ENCODE data around the gene NBEA. TPM values are rescaled to one million over a fixed set of nuclear protein-coding genes. Genes with fewer than 3 reads are reported as not detected.
A peak's percentile ranks its signal among the peaks of the same experiment; 100 is the strongest.

Gene NBEA
- total RNA-seq, 1 experiment from 2014 or later, result 0.75 TPM

DNA sequence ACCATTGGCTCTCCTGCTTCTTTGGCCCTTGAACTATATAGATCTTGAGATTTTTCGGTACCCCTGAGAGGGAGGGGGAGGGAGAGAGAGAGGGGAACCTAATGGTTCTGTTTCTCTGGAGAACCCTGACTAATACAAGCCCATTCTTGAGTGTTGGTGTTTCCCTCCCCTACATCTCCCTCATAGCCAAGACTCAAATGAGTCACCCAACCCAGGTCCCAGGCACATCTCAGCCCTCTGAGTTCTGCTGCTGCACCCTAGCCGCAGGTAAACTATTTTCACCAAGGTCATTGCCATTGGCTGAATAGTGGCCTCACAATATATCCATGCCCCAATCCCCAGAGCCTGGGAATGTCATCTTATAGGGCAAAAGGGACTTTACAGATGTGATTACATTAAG lies 760.2 kb downstream of the NBEA start:
- DNase-seq (ENCODE audit: low read depth), result no peak

DNA sequence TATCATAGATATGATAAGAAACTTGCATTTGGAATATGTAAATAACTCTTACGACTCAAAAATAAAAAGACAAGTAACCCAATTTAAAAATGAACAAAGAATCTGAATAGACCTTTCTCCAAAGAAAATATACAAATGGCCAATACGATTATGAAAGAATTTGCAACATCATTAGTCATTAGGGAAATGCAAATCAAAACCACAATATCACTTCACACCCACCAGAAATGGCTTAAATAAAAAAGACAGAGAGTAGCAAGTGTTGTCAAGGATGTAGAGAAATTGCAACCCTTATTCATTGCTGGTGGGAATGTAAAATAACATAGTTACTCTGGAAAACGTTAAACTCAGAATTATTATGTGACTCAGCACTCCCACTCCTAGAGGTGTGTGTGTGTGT lies 761.0 kb downstream of the NBEA start:
- DNase-seq (ENCODE audit: low read depth), result no peak

DNA sequence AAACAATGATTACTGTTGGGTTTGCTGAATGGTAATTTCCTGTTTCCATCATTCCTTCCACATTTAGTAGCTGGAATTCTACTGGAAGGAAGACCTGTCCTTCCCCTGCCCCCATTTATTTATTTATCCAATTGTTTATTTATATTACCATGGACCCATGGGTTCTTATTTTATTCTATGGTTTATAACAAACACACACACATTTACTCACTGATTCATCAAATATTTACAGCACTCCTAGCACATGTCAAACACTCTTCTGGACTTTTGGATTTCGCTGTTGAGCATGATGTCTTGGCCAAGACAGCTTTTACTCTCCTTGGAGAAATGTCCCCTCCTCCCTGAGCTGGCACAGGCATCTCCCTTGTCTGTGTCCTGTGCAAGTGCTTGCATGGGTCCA lies 762.3 kb downstream of the NBEA start:
- DNase-seq (ENCODE audit: low read depth), result no peak

DNA sequence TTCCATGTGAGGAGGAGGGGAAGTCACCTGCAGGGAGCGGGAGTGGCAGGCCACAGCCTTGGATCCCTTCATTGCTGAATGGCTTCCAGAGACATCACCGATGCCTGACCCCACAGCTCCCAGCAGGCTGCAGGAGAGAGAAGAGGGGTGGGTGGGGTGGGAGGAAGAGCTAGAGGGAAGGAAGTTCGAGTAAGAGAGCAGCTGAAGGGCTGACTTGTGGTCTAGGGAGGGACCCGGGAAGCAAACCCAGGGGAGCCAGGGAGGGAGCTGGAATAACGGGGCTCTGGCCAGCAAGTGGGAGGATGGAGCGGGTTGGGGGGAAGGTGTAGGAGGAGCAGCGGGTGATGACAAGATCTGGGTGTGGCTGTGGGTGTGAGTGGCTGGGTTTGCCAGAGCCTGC lies 764.2 kb downstream of the NBEA start:
- DNase-seq (ENCODE audit: low read depth), result no peak

DNA sequence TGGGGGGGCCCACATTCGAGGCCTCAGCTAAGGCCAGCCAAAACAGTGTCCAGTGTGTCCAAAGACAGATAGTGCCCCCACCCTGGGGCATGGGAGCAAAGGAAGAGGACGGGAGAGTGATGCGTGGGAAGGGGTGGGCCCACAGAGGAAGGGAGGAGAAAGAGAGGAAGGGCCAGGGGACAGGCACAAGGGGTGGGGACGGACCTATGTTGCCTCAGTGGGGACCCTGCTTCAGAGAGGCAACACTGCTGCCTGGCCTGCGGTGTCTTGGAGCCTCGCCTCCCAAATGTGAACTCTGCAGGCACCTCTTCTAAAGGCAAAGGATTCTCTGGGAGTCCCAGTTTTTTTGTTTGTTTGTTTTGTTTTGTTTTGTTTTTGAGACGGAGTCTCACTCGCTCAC lies 764.7 kb downstream of the NBEA start:
- no peak for DNase-seq (ENCODE audit: low read depth)

DNA sequence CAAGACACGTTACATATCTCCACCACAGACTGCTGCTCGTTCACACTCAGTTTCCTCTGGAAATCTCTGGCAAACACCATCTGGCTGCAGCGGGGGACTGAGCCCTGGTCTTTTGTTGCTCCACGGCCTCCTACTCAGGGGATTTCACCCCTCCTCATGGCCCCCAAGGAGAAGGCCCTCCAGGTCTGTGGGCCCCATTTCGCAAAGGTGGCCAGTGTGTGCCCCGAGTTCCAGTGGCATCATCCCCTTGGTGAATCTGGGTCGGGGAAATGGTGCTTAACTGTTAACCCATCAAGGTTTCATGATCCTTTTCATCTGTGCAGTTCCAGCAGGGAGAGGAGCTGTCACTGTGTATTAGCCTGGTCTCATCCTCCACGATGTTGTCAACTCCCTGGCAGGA lies 769.8 kb downstream of the NBEA start:
- no peak for DNase-seq (ENCODE audit: low read depth)

DNA sequence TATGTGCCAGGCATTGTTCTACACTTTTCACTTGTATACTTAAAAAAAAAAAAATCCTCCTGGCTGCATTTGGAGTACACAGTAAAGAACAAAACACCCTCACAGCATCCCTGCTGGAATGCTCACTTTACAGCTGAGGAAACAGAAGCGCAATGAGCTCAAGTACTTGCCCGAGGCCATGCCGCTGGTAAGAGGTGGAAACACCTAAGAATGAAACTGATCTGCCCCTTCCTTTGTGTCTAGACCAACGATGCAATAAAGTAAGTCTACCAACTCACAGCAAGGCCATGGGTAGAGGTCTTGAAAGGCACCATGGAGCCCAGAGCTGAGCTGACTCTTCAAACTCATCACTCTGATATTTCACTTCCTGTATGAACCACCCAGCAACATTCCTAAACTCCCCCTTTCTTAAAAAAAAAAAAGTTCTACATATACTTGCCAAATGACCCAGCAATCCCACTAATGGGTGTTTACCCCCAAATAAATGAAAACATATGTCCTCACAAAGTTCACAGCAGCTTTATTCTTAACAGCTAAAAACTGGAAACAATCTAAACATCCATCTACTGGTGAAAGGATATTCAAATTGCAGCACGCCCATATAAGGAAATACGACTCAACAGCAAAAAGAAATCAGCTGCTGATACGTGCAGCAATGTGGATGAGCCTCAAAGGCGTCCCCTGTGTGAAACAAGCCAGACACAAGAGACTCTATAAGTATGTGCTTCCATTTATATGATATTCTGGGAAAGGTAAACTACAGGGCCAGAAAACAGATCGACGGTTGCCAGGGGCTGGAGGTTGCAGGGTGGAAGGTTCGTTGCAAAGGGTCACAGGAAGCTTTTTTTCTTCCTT lies 771.1 kb downstream of the NBEA start:
- no peak for DNase-seq (ENCODE audit: low read depth)

DNA sequence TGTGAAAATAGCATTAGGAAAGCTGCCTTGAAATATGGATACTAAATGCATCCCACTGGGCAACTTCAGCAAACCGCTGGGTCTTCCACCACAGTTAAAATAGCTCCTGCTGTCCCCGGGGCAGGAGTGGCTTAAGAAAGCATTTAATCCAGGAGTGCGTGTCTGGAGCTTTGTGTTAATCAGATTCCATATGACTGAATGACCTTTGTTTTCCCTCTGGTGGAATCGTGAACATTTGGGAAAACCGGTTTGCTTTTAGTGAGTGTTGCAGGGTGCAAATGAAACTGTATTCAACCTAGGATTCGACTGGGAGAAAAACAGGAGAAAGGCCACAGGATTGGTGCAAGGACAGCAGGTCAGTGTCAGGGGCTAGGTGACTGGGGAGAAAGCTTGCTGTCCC lies 772.1 kb downstream of the NBEA start:
- DNase-seq (ENCODE audit: low read depth), result no peak

DNA sequence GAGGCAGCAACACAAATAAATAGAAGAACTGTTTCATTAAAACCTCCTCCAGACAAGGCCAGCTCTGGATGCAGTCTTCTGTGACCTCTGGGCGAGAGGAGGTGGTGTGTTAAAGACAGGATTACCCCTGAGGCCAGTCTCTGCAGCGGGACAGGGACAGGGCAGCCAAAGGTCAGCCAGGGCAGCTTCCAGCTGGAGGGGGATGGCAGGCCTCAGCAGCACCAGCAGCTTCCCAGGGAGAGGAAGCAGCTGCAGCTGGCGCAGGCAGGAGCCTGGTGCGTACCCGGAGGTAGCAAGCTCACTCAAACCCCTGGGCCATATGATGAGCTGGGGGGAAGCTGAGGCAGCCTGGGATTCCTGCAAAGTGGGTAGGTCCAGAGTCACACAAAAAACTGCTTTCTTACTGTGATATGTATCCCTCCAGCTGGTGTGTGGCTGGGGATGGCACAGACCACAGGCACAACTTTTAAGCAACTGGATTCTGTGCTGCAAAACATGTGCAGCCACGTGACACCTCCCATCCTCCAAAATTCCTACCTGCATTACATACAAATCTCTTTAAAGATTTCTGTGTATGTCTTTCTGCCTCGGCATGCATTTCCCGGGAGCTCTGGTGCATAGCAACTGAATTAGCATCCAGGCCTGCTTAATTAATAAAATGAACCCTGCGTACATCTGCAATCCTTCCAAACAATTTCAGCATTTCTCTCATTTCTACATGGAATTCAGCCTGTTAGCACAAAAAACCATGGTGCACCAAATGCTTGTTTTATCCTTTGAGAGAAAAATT lies 772.7 kb downstream of the NBEA start:
- DNase-seq (ENCODE audit: low read depth), result no peak

DNA sequence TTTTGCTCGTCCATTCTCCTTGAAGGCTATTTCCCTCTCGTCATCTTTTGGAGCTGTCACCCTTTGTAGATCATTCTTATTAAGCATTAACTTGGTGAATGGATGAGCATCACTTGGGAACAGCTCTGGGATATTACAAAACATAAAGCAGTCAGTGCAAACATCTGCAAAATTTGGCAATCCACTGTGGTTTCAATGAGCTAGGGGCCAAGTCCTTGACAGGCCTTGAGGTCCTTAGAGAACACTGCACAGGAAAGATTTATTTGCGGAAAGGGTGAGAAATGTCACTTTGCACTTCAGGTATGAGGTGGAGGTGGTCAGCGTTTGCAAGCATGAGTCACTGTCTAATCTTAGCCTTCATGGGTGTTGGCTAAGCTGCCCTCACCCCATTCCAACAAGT lies 774.1 kb downstream of the NBEA start:
- no peak for DNase-seq (ENCODE audit: low read depth)

DNA sequence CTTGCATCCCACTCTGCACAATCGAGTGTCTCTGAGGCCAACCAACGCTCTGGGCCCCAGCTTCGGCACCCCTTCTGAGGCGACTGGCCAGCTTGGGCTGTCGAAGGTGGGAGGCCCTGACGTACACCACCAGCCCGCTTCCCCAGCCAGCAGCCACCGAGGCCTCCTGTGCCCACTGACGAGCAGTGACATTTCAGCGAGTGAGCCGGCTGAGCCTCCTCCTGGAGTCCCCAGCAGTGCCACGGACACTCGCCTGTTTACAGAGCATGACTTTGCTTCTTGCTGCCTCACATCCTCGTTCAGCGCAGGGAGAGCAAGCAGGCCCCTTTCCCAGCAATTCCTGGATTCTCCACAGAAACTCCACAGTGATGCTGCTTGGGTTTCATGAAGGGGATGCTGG lies 774.7 kb downstream of the NBEA start:
- no peak for DNase-seq (ENCODE audit: low read depth)

DNA sequence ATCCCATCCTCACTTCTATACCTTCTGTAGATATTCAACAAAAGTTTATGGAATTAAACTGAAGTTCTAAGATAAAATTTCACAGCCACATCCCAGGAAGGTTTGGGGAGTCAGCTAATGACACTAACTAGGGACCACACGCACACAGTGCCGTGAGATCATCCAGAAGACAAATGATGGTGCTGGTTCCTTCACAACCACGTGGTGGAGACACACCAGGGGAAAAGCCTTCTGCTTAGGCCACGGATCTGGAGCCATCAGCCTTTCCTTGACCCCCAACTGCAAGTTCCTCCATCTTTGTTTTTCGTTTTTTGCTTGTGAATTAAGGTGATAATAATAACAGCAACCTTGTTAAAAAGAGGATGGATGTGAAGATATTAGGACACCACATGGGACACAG lies 776.0 kb downstream of the NBEA start:
- DNase-seq (ENCODE audit: low read depth), result no peak

DNA sequence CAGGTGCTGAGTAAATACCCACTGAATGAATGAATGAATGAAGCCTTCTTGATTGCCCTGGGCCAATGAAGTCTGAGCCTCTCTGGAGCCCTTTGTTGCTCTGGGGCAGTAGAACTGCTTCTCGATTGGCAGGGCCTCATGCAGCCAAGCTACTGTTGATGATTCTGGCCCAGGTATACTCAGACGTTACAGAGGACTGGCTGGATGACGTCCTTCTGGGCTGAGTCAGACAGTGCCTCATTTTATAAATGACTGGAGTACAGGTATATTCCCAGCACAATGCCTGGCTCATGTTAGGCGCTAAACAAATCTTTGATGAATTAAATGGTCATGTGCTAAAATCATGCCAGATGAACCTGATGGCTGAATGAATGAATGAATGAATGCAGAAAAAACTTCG lies 778.2 kb downstream of the NBEA start:
- DNase-seq (ENCODE audit: low read depth), result no peak

DNA sequence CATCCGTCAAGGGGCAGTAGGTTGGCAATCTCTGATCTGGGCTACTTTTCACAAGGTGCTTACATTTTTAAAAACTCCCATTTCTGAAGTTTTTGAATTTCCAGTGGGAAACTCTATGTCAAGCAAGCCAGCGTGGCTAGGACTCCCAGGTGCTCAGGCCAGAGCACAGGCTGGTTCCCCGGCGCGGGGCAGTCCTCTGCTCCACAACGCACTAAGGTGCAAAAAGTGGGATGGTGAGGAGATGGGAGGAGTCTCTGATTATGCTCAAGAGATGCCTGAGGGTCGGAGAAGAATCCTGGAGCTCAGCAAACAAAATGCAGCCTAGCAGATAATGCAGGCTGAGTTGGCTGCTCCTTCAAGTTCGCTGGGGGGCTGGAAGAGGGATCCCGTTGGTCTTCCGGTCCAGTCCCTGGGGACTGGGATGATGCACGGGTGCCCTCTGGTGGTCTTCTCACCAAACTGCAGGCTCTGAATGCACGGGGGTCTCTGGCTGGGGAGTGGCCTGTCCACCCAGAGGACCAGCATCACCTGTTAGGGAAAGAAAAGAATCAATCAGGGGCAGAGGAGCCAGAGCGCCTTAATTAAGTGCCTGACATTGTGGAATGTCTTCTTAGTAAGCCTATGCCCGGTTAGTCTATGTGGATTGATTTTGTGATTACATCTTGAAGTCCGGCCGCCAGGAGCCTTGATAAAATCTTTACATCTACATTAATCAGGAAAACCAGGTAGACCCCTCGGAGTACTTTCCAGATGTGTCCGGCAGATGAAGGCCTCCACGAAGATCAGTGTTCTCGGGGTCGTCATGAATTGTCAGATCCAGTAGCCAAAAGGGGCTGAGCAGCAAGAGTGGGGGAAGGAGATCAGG lies 778.9 kb downstream of the NBEA start:
- DNase-seq (ENCODE audit: low read depth), result peak; percentile 31
